Left kidney (tissue), 2 donors: ENCODE results near the gene RPL35A. TPM values are rescaled to one million over a fixed set of nuclear protein-coding genes. Genes with fewer than 3 reads are reported as not detected.
A peak's percentile ranks its signal among the peaks of the same experiment; 100 is the strongest.
"Not testable (repeated sequence)": the region's sequence is repeated elsewhere in the genome, so short reads cannot be mapped to it uniquely, and the experiment has no call there.

ENCODE experiments used
- DNase-seq: peaks from one replicate; pipeline ENCODE4 v3.0.0-alpha.2; 2013
- polyA plus RNA-seq: library from polyadenylated mRNA; unstranded; fragments of 120-200 nt; gene quantifications from one replicate; pipeline ENCODE4 v1.2.1, GENCODE V29; 2013; ENCODE audit not compliant: insufficient read length

The RPL35A gene
- polyA plus RNA-seq, 1 donor = 1,507 TPM

DNA sequence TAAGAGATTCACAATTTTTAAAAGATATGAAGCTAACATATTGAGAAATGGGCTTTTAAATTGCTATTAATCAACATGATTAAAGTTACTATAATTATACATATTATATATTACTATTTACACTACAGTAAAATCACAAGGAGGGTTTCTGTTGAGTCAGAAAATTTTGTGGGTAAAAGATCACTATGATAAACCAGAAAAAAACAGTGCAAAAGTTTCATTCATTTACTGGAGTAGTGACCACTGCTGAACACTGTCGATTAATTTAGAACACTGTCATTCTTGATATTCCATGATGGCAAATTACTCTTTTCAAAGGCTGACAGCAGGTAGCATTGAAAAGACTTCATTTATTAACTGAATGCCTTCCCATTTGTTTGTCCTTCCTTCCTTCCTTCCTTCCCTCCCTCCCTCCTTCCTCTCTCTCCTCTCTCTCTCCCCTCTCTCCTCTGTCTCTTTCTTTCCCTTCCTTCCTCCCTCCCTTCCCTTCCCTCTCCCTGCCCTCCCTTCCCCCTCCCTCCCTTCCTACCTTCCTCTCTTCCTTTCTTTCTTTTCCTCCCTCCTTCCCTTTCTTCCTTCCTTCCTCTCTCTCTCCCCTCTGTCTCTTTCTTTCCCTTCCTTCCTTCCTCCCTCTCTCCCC is 9.1 kb upstream of the RPL35A start:
- no peak for DNase-seq

- DNase-seq = no peak
These were observed 6.9 kb upstream of the RPL35A start for GRCh38 chr3:197942956-197943556.

GRCh38 chr3:197949191-197949777 is 706 bp upstream of the RPL35A start:
- no peak for DNase-seq

GRCh38 chr3:197950677-197951061 is 679 bp downstream of the RPL35A start:
- DNase-seq = no peak

DNA sequence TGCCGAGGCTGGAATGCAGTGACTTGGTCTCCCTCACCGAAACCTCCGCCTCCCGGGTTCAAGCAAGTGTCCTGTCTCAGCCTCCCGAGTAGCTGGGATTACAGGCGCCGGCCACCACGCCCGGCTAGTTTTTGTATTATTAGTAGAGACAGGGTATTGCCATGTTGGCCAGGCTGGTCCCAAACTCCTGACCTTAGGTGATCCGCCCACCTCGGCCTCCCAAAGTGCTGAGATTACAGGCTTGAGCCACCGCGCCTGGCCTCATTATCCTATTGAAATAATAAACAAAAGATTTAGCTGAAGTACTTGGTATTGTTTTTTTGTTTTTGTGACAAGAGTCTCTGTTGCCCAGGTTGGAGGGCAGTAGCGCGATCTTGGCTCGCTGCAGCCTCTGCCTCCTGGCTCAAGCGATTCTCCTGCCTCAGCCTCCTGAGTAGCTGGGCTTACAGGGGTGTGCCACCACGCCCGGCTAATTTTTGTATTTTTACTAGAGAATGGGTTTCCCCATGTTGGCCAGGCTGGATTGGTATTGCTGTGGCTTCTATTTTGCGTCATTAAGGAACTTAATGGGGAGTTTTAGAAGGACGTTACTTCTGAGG is 1.5 kb downstream of the RPL35A start:
- no peak for DNase-seq

DNA sequence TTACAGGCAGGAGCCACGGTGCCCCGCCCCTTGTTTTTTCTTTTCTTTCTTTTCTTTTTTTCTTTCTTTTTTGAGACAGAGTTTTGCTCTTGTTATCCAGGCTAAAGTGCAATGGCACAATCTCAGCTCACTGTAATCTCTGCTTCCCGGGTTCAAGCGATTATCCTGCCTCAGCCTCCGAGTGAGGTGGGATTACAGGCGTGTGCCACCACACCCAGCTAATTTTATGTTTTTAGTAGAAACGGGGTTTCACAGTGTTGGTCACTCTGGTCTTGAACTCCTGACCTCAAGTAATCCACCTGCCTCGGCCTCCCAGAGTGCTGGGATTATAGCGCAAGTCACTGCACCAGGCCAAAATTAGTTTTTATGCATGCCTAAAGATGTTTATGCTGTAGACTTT is 2.5 kb downstream of the RPL35A start:
- no peak for DNase-seq

DNA sequence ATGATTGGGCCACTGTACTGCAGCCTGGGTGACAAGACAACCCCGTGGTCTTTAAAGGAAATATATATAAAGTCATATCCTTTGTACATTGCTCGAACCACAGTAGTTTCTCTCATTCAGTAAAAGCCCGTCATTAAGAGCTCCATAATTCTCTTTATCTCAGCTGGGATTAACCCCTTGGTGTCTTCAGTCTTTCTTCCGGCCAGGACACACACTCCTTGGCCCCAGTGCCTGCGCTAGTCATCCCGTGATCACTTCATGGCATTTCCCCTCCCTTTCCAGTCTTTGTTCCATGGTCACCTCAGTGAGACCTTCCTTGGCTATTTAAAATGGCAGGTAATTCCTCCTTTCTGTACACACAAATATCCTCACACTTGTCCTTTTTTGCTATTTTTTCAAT is 3.3 kb downstream of the RPL35A start:
- DNase-seq = no peak

GRCh38 chr3:197953881-197954280 is 3.9 kb downstream of the RPL35A start:
- DNase-seq = no peak

GRCh38 chr3:197955892-197956477 is 6.0 kb downstream of the RPL35A start:
- no peak for DNase-seq

DNA sequence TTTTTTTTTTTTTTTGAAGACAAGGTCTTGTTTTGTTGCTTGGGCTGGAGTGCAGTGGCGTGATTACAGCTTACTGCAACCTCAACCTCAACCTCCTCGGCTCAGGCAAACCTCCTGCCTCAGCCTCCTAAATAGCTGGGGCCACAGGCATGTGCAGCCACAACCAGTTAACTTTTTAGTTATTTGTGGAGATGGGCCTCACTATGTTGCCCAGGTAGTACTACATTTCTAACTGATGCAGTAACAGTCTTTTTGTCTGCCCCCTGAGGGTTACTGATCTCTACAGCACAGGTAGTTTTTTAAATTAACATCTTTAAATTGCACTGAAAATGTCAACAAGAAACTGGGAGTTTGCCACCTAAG is 6.6 kb downstream of the RPL35A start:
- no peak for DNase-seq

- no peak for DNase-seq
These were observed 7.8 kb downstream of the RPL35A start for GRCh38 chr3:197957790-197958133.

DNA sequence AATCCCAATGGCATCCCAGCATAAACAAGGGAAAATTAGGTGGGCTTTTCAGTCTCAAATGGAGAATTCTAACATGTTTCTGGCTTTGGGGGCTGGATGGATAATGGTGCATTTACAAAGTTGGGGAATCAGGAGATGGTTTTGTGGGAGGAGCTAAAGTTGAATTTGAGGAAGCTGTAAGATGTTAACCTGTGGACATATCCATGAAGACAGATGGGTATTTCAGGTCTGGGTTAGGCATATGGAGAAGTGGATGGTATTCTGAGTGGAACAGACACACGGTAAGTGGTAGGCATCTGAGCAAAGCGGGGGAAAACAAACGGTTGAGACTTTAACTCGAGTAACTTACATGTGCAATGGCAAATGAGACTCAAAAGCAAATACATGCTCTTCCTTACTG is 8.4 kb downstream of the RPL35A start:
- DNase-seq = no peak

- not testable (repeated sequence) for DNase-seq
These were observed 8.9 kb downstream of the RPL35A start for GRCh38 chr3:197958848-197959247.

DNA sequence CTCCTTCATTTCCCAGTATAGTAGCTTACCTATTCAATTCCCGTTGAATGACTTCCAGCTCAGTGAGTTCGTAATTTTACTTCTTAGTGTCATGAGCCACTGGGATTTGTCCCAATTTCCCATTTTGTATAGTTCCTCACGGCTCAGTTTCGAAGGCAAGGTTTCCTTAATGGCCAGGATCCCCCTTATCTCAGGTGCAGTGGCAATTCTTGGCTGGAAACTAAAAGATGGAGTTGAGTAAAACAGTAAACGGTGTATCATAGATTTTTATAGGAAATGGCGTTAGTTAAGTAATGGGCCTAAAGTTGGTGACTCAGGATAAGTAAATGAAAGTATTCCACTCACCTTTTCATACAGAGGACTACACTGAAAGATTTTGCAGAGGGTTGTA is 9.5 kb downstream of the RPL35A start:
- DNase-seq = no peak

- DNase-seq = peak; percentile 92
These were observed 10.1 kb downstream of the RPL35A start, which contains the start of gene LMLN for GRCh38 chr3:197959891-197960693. LMLN (plus strand) TSS chr3:197960217; CDS start chr3:197960246, 29 bp downstream.

DNA sequence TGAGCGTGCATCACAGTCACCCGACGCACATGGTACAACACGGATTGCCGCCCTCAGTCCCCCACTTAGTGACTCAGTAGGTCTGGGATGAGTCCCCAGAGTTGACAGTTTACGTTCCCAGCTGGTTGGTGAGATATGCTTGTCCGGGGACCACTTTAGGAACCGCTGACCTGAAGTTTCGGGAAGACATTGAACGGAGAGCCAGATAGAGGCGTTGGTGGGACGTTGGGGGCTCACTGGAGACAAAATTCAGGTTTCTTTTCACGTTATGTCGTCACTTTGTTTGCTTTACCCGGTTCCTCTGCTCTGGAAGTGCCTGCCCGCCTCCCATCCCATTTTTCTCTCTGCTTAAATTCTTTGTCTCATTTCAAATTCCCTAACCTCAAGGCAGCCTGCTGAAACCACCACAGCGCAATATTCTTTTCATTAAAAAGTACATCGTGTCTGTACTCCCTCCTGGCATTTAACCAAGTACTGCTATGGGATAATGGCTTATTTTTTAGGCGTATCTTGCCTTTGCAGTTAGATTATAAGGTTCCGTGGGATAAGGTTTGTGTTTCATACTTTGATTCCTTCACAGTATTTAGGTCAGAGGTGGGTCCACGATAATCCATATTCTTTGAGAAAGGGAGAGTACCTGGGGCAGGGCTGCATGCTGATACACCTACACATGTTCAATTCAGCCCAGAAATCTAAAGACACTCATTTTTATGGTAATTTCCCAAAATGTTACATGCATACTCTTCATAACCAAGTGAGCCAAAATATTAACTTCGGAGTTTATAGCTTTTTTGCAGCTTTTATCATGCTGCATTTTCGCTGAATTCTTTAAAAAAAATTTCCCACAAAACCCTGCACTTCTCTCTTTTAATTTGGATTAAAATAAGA is 10.9 kb downstream of the RPL35A start:
- peak; percentile 30 for DNase-seq

DNA sequence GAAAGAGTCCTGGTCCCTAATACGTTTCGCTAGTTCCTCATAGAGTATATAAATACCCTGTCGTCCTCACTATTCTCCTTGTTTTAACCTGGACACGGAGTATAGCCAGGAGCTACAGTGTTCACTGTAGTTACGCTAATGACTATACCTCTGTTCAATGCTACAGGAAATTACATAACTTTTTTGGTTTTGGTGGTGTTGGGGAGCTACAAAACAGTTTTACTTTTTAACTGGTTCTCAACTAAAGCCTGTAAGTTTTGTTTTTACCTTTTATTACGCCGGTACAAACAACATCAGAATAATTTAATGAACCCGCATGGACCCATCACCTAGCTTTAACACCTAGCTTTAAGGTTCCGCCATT is 11.6 kb downstream of the RPL35A start:
- DNase-seq = no peak

DNA sequence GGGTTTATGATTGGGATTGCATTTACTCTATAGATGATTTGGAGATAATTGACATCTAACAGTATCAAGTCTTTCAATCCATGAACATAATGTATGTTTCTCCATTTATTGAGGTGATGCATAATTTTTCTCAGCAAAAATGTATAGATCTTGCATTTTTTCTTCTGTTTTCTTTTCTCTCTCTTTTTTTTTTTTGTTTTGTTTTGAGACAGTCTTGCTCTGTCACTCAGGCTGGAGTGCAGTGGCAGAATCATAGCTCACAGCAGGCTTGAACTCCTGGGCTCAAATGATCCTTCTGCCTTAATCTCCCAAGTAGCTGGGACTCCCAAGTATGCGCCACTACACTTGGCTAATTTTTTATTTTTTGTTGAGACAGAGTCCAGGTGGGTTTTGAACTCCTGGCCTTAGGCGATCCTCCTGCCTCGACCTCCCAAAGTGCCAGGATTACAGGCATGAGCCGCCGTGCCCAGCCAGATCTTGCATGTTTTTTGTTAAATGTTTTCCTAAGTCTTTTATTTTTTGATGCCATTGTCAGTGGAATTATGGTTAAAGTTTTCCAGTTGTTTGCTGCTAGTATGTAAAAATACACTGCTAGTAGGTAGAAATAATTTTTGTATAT is 13.1 kb downstream of the RPL35A start:
- DNase-seq = no peak

DNA sequence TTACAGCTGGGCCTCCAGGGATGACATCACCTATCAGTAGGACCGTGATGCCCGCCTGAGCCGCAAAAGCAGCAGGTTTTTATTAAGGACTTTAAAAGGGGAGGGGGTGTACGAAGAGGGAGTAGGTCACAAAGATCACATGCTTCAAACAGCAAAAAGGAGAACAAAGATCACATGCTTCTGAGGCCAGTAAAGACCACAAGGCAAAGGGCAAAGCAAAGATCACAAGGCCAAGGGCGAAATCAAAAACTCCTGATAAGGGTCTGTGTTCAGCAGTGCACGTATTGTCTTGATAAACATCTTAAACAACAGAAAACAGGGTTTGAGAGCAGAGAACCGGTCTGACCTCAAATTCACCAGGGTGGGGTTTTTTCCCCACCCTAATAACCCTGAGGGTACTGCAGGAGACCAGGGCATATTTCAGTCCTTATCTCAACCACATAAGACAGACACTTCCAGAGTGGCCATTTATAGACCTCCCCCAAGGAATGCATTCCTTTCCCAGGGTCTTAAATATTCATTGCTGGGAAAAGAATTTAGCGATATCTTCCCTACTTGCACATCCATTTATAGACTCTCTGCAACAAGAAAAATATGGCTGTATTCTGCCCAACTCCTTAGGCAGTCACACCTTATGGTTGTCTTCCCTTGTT is 17.5 kb downstream of the RPL35A start:
- DNase-seq = not testable (repeated sequence)

DNA sequence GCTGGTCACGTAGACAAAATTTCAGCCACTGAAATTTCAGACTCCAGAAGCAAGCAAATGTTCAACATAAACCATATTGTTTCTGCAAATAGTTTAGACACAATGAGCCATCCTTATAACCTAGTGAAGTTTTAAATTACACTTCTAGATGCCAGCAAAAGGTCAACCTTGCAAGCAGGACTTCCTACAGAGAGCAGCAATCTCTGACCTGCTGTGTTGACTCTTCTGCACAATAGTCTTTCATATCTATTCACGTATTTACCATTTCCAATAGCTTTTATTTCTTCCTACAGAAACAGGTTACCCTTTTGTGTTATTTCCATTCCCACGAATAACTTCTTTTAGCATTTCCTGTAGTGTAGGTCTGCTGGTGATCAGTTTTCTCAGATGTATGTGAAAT is 20.6 kb downstream of the RPL35A start:
- no peak for DNase-seq
